Mesenchymal stem cell (in vitro differentiated cells and primary cell): Measurements from ENCODE around the gene ADK.

Experiments
- DNase-seq: peaks from one replicate; pipeline ENCODE4 v3.0.0-alpha.2; 2013
- H2AFZ ChIP-seq: one replicate; pipeline ENCODE4 v1.6.1; 2013; ENCODE audit warnings: low read depth, mild to moderate bottlenecking, control low read depth, inconsistent platforms, low read length, moderate library complexity
- H2AK5ac ChIP-seq: 2 replicates; pipeline ENCODE4 v1.6.1; 2013; ENCODE audit warnings: low read length, moderate library complexity, mild to moderate bottlenecking, inconsistent platforms; ENCODE audit not compliant: severe bottlenecking
- H2BK120ac ChIP-seq: one replicate; pipeline ENCODE4 v1.6.1; 2013; ENCODE audit warnings: low read depth, mild to moderate bottlenecking, inconsistent platforms, low read length, moderate library complexity
- H2BK12ac ChIP-seq, 2 experiments: one replicate each; pipeline ENCODE4 v1.6.1; 2013; ENCODE audit warnings: inconsistent platforms in 2 of 2, low read length in 2 of 2, mild to moderate bottlenecking in 2 of 2, moderate library complexity in 2 of 2, control low read depth in 1 of 2
- H2BK15ac ChIP-seq: one replicate; pipeline ENCODE4 v1.6.1; 2013; ENCODE audit warnings: mild to moderate bottlenecking, low read depth, inconsistent platforms; ENCODE audit not compliant: poor library complexity, severe bottlenecking
- H2BK5ac ChIP-seq: 2 replicates; pipeline ENCODE4 v1.6.1; 2013; ENCODE audit warnings: low read depth, mild to moderate bottlenecking, low read length, control low read depth, inconsistent platforms; ENCODE audit not compliant: poor library complexity, severe bottlenecking
- H3K14ac ChIP-seq, 2 experiments: one replicate each; pipeline ENCODE4 v1.6.1; 2013; ENCODE audit warnings: inconsistent platforms in 2 of 2, low read length in 2 of 2, control low read depth in 1 of 2, mild to moderate bottlenecking in 1 of 2, moderate library complexity in 1 of 2
- H3K18ac ChIP-seq, 2 experiments: one replicate each; pipeline ENCODE4 v1.6.1; 2013; ENCODE audit warnings: inconsistent platforms in 2 of 2, low read length in 2 of 2, control low read depth in 1 of 2, low read depth in 1 of 2, mild to moderate bottlenecking in 1 of 2
- H3K23ac ChIP-seq, 2 experiments: one replicate each; pipeline ENCODE4 v1.6.1; 2013; ENCODE audit warnings: inconsistent platforms in 2 of 2, low read length in 2 of 2, mild to moderate bottlenecking in 2 of 2, moderate library complexity in 2 of 2, control low read depth in 1 of 2
- H3K27ac ChIP-seq: 2 replicates; pipeline ENCODE4 v1.5.1; 2013; ENCODE audit warnings: mild to moderate bottlenecking, moderate library complexity, low read length, control low read depth, inconsistent platforms; ENCODE audit not compliant: poor library complexity, severe bottlenecking
- H3K27me3 ChIP-seq, 2 experiments: 2 replicates each; pipeline versions ENCODE4 v1.6.1 to v1.7.0; 2013; ENCODE audit warnings: low read length in 2 of 2, mild to moderate bottlenecking in 2 of 2, moderate library complexity in 2 of 2, control low read depth in 1 of 2, inconsistent platforms in 1 of 2; ENCODE audit not compliant: control insufficient read depth in 1 of 2, insufficient read depth in 1 of 2
- H3K36me3 ChIP-seq, 2 experiments: 2 replicates each; pipeline versions ENCODE4 v1.6.1 to v1.7.0; 2013; ENCODE audit warnings: low read length in 2 of 2, control low read depth in 1 of 2, inconsistent platforms in 1 of 2, low read depth in 1 of 2, mild to moderate bottlenecking in 1 of 2; ENCODE audit not compliant: insufficient read depth in 2 of 2, control insufficient read depth in 1 of 2
- H3K4ac ChIP-seq, 2 experiments: one replicate each; pipeline ENCODE4 v1.6.1; 2013; ENCODE audit warnings: inconsistent platforms in 2 of 2, low read length in 2 of 2, mild to moderate bottlenecking in 2 of 2, moderate library complexity in 2 of 2, control low read depth in 1 of 2, low read depth in 1 of 2
- H3K4me1 ChIP-seq: 2 replicates; pipeline ENCODE4 v1.6.1; 2013; ENCODE audit warnings: low read depth, low read length, control low read depth; ENCODE audit not compliant: control insufficient read depth, insufficient read depth
- H3K4me2 ChIP-seq: 2 replicates; pipeline ENCODE4 v1.6.1; 2013; ENCODE audit warnings: low read length, mild to moderate bottlenecking, inconsistent platforms; ENCODE audit not compliant: poor library complexity, severe bottlenecking
- H3K4me3 ChIP-seq, 2 experiments: 2 replicates each; pipeline versions ENCODE4 v1.5.1 to v1.7.0; 2013; ENCODE audit warnings: low read length in 2 of 2, mild to moderate bottlenecking in 2 of 2, control low read depth in 1 of 2, low read depth in 1 of 2; ENCODE audit not compliant: insufficient read depth in 1 of 2
- H3K79me1 ChIP-seq: replicated peaks from 2 replicates; pipeline ENCODE4 v1.6.1; 2013; ENCODE audit warnings: mild to moderate bottlenecking, control low read depth, low read length, inconsistent platforms; ENCODE audit not compliant: poor library complexity, severe bottlenecking
- H3K9ac ChIP-seq: 2 replicates; pipeline ENCODE4 v1.7.0; 2013; ENCODE audit warnings: mild to moderate bottlenecking, low read length, moderate library complexity
- H3K9me3 ChIP-seq: 2 replicates; pipeline ENCODE4 v1.7.0; 2013; ENCODE audit warnings: mild to moderate bottlenecking, low read length; ENCODE audit not compliant: control insufficient read depth
- H4K8ac ChIP-seq: one replicate; pipeline ENCODE4 v1.6.1; 2013; ENCODE audit warnings: inconsistent platforms, mild to moderate bottlenecking, low read length, moderate library complexity
- H4K91ac ChIP-seq: one replicate; pipeline ENCODE4 v1.6.1; 2013; ENCODE audit warnings: mild to moderate bottlenecking, low read length, inconsistent platforms
- WGBS: methylation state at CpG from one replicate; pipeline ENCODE4 v1.1.7; 2013; ENCODE audit warnings: mixed read lengths; 5-methylcytosine and 5-hydroxymethylcytosine counted together

Gene ADK

GRCh38 chr10:74120911-74121310, 30.1 kb upstream of the ADK start:
- no peak overlapping the region for H2BK12ac ChIP-seq
- H3K18ac ChIP-seq: no peak overlapping the region
- H2BK5ac ChIP-seq: no peak overlapping the region
- H3K4ac ChIP-seq: no peak overlapping the region
- H2AFZ ChIP-seq: no peak overlapping the region
- no peak overlapping the region for H3K4me3 ChIP-seq
- peaks cover 2% of the 10 kb centered on the region for H3K4me1 ChIP-seq
- no peak overlapping the region for H4K8ac ChIP-seq
- DNase-seq: no peak
- H2BK15ac ChIP-seq: no peak overlapping the region
- peak overlapping the region; percentile 30 for H3K9ac ChIP-seq
- H3K27ac ChIP-seq: no peak overlapping the region
- H3K9me3 ChIP-seq: no peaks in the 10 kb centered on the region
- H2BK120ac ChIP-seq: no peak overlapping the region
- no peak overlapping the region for H3K23ac ChIP-seq
- no peaks in the 10 kb centered on the region for H3K27me3 ChIP-seq
- H3K79me1 ChIP-seq: peaks cover 5% of the 10 kb centered on the region
- peaks cover 24 to 98% of the 10 kb centered on the region in 2 experiments for H3K36me3 ChIP-seq
- no peak overlapping the region for H2AK5ac ChIP-seq
- no peak overlapping the region for H4K91ac ChIP-seq
- no peak overlapping the region for H3K14ac ChIP-seq
- no peak overlapping the region for H3K4me2 ChIP-seq
- WGBS: 91% methylated on average over 1 of the region's 1 CpG

- Histone ChIP-seq H3K36me3 (peaks cover 25 to 98% of the 10 kb centered on the region in 2 experiments), H3K79me1 (peaks cover 2% of the 10 kb centered on the region), H3K4ac (no peak overlapping the region), H3K27ac (no peak overlapping the region), H2BK15ac (no peak overlapping the region), H2BK12ac (no peak overlapping the region), H3K4me3 (no peak overlapping the region), H3K9ac (peak overlapping the region; percentile 30), H2AK5ac (no peak overlapping the region), H3K18ac (no peak overlapping the region), H3K4me2 (no peak overlapping the region), H3K14ac (no peak overlapping the region), H3K27me3 (no peaks in the 10 kb centered on the region), H4K91ac (no peak overlapping the region), H3K23ac (no peak overlapping the region), H4K8ac (no peak overlapping the region), H2AFZ (no peak overlapping the region), H2BK5ac (no peak overlapping the region), H3K4me1 (peaks cover 2% of the 10 kb centered on the region), H3K9me3 (no peaks in the 10 kb centered on the region), H2BK120ac (no peak overlapping the region)
- no peak for DNase-seq
- WGBS: 83% methylated on average over 1 of the region's 1 CpG
These were observed 29.7 kb upstream of the ADK start for GRCh38 chr10:74121368-74121767.

- no peak overlapping the region for H3K4me3 ChIP-seq
- H3K9ac ChIP-seq: no peak overlapping the region
- no peak overlapping the region for H3K18ac ChIP-seq
- H3K23ac ChIP-seq: no peak overlapping the region
- H3K27me3 ChIP-seq: no peaks in the 10 kb centered on the region
- WGBS: 76% methylated on average over 2 of the region's 3 CpGs
- no peak overlapping the region for H2BK12ac ChIP-seq
- H2AK5ac ChIP-seq: no peak overlapping the region
- DNase-seq: no peak
- H4K8ac ChIP-seq: no peak overlapping the region
- no peak overlapping the region for H3K14ac ChIP-seq
- H2BK120ac ChIP-seq: no peak overlapping the region
- H3K27ac ChIP-seq: no peak overlapping the region
- peaks cover 2% of the 10 kb centered on the region for H3K4me1 ChIP-seq
- peaks cover 2% of the 10 kb centered on the region for H3K79me1 ChIP-seq
- no peak overlapping the region for H4K91ac ChIP-seq
- H3K36me3 ChIP-seq: peaks cover 27 to 95% of the 10 kb centered on the region in 2 experiments
- H2BK5ac ChIP-seq: no peak overlapping the region
- H3K4ac ChIP-seq: no peak overlapping the region
- no peak overlapping the region for H2AFZ ChIP-seq
- no peaks in the 10 kb centered on the region for H3K9me3 ChIP-seq
- H3K4me2 ChIP-seq: no peak overlapping the region
- no peak overlapping the region for H2BK15ac ChIP-seq
These were observed 29.0 kb upstream of the ADK start for GRCh38 chr10:74122060-74122459.

GRCh38 chr10:74123081-74123480, 27.9 kb upstream of the ADK start:
- H2BK12ac ChIP-seq: no peak overlapping the region
- H3K79me1 ChIP-seq: peaks cover 2% of the 10 kb centered on the region
- no peak for DNase-seq
- no peak overlapping the region for H2AK5ac ChIP-seq
- H2AFZ ChIP-seq: no peak overlapping the region
- no peak overlapping the region for H2BK15ac ChIP-seq
- H2BK120ac ChIP-seq: no peak overlapping the region
- H2BK5ac ChIP-seq: no peak overlapping the region
- H3K4me3 ChIP-seq: no peak overlapping the region
- H3K27ac ChIP-seq: no peak overlapping the region
- H3K14ac ChIP-seq: no peak overlapping the region
- no peaks in the 10 kb centered on the region for H3K9me3 ChIP-seq
- H3K23ac ChIP-seq: no peak overlapping the region
- H3K4me2 ChIP-seq: no peak overlapping the region
- H4K91ac ChIP-seq: no peak overlapping the region
- peaks cover 19 to 93% of the 10 kb centered on the region in 2 experiments for H3K36me3 ChIP-seq
- no peak overlapping the region for H3K18ac ChIP-seq
- WGBS: 0% methylated on average over 1 of the region's 1 CpG
- H3K4ac ChIP-seq: no peak overlapping the region
- no peak overlapping the region for H3K9ac ChIP-seq
- H3K4me1 ChIP-seq: peaks cover 2% of the 10 kb centered on the region
- H4K8ac ChIP-seq: no peak overlapping the region
- no peaks in the 10 kb centered on the region for H3K27me3 ChIP-seq
